ENCODE data around the gene ERGIC2. TPM values are rescaled to one million over a fixed set of nuclear protein-coding genes. Genes with fewer than 3 reads are reported as not detected.

The ERGIC2 gene
- total RNA-seq, 1 experiment from 2014 or later, result 131 TPM

DNA sequence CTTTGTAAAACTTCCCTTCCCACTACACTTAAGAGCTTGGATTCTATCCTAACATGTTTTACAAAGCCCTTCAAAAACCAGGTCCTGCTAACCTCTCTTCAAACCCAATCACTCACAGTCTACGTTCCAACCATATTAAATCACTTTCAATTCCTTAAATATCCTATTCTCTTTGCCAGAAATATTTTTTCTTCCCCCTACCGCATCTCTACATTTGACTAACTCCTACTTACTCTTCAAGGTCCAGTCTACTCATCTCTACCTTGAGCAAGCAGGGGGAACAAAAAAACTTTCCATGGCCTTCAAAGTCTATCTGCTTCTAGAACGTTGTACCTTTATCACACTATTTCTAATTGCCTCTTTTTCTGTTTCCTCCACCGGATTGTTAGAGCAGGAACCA lies 6.1 kb downstream of the ERGIC2 start:
- no peak for DNase-seq (ENCODE audit: low read depth)

- DNase-seq (ENCODE audit: low read depth), result no peak
Observed at GRCh38 chr12:29374012-29374411, 7.0 kb downstream of the ERGIC2 start.

- no peak for DNase-seq (ENCODE audit: low read depth)
Observed at GRCh38 chr12:29365091-29365490, 15.9 kb downstream of the ERGIC2 start.

GRCh38 chr12:29354954-29355353 lies 26.0 kb downstream of the ERGIC2 start:
- DNase-seq (ENCODE audit: low read depth), result no peak

DNA sequence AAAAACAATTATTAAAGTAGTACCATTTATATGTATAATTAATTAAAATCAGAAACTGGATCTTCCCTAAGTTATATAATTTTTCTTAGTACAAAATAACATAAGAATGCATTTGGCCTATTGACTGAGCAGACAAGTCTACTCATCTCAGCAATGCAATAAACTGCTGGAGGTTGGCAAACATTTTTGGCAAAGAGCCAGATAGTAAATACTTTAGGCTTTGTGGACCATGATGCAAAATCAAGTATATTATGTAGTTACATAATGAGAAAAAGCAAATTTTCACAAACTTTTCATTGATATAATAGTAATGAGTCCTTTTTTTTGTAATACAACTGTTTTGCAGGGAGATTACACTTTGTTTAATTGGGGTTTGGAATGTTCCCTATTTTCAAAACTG lies 30.9 kb downstream of the ERGIC2 start:
- DNase-seq (ENCODE audit: low read depth), result no peak

DNA sequence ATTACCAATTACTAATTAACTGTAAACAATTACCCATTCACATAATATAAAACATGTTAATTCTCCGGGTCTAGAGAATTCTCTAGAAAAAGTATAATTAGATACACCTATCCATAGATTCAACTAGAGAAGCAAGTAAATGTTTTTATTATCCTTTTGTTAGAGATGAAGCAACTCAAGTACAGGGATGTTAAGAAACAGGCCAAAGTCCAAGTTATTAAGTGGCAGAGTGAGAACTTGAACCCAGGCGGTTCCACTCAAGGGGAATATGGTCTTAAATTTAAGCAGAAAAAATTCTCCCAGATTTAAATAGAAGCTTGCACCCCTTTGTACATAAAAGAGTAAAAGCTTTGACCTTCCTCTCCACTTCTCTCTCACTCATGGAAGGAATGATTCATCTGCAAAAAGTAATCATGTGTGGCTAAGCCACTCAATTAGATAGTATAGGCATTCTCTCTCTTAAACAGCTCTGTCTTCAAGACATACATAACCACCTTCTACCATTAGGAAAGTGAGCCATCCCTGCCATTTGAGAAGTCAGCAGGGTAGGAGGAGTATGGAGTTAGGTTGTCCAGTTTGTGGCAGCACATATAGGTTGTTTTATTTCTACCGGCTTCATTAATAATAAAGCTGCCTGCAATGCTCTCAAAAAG lies 34.1 kb downstream of the ERGIC2 start:
- DNase-seq (ENCODE audit: low read depth), result no peak

DNA sequence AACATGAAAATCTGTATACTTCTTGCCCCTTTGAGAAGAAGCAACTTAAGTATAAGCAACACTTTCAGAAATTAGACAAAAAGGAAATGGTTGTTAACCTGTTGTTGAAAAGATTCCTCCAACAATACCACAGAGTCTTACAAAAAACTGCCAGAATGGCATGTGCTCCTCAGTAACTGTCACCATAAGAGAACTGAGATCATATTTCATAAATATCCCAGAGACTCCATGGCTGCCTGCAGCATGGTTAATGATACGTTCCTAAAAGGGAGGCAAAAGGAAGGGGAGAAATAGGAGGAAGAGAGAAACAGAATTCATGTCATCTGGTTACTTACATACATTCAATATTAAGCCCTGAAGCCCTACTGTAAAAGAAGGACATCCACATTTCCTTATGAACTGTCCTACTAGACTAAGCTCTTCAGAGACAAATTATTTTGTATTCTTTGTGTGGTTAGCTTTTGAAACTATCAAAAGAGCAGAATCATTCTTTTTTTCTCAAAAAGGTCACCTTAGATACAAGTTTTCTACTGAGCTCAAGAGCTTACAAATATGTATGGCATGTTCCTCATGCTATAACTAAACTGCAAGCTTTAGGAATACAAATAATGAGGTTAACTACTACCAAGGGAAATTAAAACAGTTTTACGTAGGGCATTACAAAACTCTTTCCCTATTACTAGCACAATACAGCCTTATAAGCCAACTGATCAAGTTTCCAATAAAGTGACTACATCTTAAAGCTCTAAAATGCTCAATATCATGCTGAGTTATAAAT lies 37.8 kb downstream of the ERGIC2 start:
- DNase-seq (ENCODE audit: low read depth), result no peak

DNA sequence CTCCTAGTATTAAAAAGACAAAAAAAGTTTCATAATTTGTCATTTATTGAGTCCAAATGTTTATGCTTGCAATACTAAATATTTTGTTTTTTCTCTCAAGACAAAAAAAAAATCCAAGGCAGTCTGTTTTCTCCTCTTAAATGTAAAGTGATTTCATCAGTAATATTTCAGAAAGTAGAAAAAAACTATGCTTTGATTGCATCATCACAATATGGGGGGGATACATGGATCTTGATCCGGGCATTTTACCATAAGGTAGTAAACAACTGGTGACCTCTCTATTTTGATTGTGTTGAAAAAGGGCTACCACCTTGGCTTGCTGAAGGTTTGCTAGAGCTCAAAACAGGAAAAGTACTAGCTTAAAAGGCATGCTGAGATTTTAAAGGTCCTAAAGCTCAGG lies 43.6 kb downstream of the ERGIC2 start:
- DNase-seq (ENCODE audit: low read depth), result no peak

DNA sequence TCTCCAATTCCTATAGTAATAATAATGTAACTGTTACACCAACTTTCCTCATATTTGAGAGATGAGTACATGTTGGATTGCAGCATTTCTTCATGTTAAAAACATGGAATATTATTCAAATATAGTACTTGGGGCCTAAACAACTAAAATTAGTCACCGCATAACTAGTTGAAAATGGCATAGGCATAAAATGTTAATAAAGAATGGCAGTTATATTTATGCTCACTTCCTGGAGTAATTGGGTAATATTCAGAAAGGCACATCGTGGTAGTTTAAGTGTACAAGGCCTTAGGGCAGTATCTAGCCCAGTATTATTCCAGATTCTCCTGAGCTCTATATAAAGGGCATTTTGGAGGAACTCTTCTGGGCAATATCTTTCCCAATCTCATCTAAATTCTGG lies 46.0 kb downstream of the ERGIC2 start:
- DNase-seq (ENCODE audit: low read depth), result no peak

GRCh38 chr12:29333178-29333577 lies 47.8 kb downstream of the ERGIC2 start:
- DNase-seq (ENCODE audit: low read depth), result no peak

DNA sequence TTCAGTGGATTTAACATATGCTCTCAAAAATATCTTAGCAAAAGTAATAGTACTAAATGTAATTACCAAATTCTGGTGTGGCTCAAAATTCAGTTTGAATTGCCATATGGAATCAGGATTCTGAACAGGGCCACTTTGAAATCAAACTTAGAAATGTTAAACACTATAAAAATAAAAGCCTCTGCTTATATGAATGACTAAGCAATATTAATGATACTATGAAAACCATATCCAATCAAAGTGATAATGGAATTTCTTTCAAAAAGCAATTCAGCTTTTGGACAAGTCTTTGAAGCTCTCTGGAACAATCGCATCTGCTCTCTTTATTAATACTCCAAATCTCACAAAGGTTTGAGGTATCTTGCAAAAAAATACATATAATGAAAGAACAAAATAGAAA lies 51.6 kb downstream of the ERGIC2 start:
- no peak for DNase-seq (ENCODE audit: low read depth)

DNA sequence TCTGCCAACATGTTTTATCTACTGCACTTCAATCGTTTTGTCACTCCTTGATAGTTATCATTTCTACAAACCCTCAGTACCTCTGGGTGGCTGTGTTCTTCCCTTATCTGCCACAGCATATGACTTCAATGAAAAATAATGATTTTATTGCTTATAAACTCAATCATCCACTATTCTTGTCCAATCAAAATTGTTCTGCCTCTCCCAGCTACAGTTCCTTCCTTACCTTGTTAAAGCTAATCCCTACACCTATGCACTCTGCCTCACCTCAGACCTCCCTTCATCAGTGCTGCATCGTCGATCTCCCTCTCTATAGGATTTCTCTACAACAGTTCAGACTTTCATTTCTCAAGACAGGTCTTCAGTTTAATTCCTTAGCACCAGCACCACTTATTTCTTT lies 58.8 kb downstream of the ERGIC2 start:
- DNase-seq (ENCODE audit: low read depth), result no peak

- DNase-seq (ENCODE audit: low read depth), result peak; percentile 45
Observed at GRCh38 chr12:29320295-29321085, 60.5 kb downstream of the ERGIC2 start.

GRCh38 chr12:29317556-29318363 lies 63.2 kb downstream of the ERGIC2 start:
- peak; percentile 59 for DNase-seq (ENCODE audit: low read depth)

- DNase-seq (ENCODE audit: low read depth), result peak; percentile 70
Observed at GRCh38 chr12:29316752-29317151, 64.2 kb downstream of the ERGIC2 start.

DNA sequence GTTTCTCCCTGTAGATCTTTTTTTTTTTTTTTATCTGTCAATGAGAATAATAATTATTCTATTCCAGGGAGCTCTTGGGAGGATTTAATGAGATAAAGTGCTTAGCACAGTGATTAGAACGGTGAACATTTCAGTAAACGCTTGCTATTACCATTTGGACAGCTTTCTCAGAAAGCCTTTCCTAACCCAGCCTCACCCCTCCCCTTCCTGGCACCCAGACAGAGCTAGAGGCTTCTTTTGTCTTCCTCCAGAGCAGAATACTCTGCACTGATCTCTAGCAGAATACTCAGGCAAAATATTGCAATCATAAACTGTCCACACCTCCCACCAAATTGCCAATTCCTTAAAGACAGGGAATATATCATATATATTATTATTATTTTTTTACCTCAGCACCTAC lies 66.6 kb downstream of the ERGIC2 start:
- DNase-seq (ENCODE audit: low read depth), result no peak

GRCh38 chr12:29310899-29311298 lies 70.1 kb downstream of the ERGIC2 start:
- DNase-seq (ENCODE audit: low read depth), result no peak

- DNase-seq (ENCODE audit: low read depth), result no peak
Observed at GRCh38 chr12:29309320-29309902, 71.6 kb downstream of the ERGIC2 start.

- DNase-seq (ENCODE audit: low read depth), result no peak
Observed at GRCh38 chr12:29306682-29307081, 74.3 kb downstream of the ERGIC2 start.

DNA sequence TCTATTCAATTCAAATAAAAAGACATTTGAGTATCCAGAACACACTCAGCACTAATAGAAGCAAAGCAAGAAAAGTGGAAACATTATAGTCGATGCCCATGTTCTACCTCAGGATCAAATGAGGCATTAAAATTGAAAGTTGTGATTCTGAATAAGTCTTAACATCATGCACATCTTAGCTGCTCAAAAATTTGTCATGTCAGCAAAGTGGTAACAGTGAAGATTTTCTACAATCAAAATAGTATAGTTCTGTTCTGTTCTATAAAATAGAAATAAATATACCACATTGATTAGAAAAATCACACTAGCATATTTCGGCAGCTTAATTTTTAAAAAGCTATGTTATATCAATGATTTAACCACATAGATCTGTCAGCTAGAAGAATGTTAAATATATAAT lies 74.7 kb downstream of the ERGIC2 start:
- no peak for DNase-seq (ENCODE audit: low read depth)

GRCh38 chr12:29304388-29304787 lies 76.6 kb downstream of the ERGIC2 start:
- DNase-seq (ENCODE audit: low read depth), result no peak
